DOHH2 (cell line): ENCODE data around the gene CCM2.
"Not testable (repeated sequence)": the region's sequence is repeated elsewhere in the genome, so short reads cannot be mapped to it uniquely, and the experiment has no call there.

ENCODE experiments used
- H3F3A ChIP-seq: fragments of 200-600 bp; sonication (generic), shearing (Covaris generic); 2 replicates; pipeline ENCODE4 v1.6.0; 2016; ENCODE audit warnings: antibody characterized with exemption, mild to moderate bottlenecking; ENCODE audit not compliant: control insufficient read depth, insufficient read depth
- H3K27ac ChIP-seq: fragments of 200-600 bp; sonication (generic); 2 replicates; pipeline ENCODE4 v1.5.1; 2014; ENCODE audit warnings: low read depth, mild to moderate bottlenecking, low read length, moderate library complexity
- H3K27me3 ChIP-seq: fragments of 200-600 bp; sonication (generic); 2 replicates; pipeline ENCODE4 v1.6.1; 2014; ENCODE audit warnings: mild to moderate bottlenecking, low read length, mixed read lengths; ENCODE audit not compliant: control insufficient read depth
- H3K36me3 ChIP-seq: fragments of 200-600 bp; sonication (generic); 2 replicates; pipeline ENCODE4 v1.6.1; 2014; ENCODE audit warnings: mild to moderate bottlenecking, low read length, moderate library complexity, mixed read lengths; ENCODE audit not compliant: control insufficient read depth
- H3K4me1 ChIP-seq: fragments of 200-600 bp; sonication (generic); 2 replicates; pipeline ENCODE4 v1.6.1; 2014; ENCODE audit warnings: mild to moderate bottlenecking, low read length, mixed read lengths; ENCODE audit not compliant: control insufficient read depth
- H3K4me2 ChIP-seq: fragments of 200-600 bp; sonication (generic); 2 replicates; pipeline ENCODE4 v1.6.0; 2014; ENCODE audit warnings: mild to moderate bottlenecking, low read length, moderate library complexity
- H3K4me3 ChIP-seq: fragments of 200-600 bp; sonication (generic); 2 replicates; pipeline ENCODE4 v1.5.1; 2014; ENCODE audit warnings: mild to moderate bottlenecking, low read length, mixed read lengths
- H3K79me2 ChIP-seq: fragments of 200-600 bp; sonication (generic); 2 replicates; pipeline ENCODE4 v1.6.1; 2014; ENCODE audit warnings: mild to moderate bottlenecking, low read length, mixed read lengths; ENCODE audit not compliant: control insufficient read depth
- H3K9me2 ChIP-seq: fragments of 200-600 bp; sonication (generic); replicated peaks from 2 replicates; pipeline ENCODE4 v1.6.1; 2014; ENCODE audit warnings: mild to moderate bottlenecking, low read length, mixed read lengths; ENCODE audit not compliant: control insufficient read depth
- H3K9me3 ChIP-seq: fragments of 200-600 bp; sonication (generic); 2 replicates; pipeline ENCODE4 v1.6.1; 2014; ENCODE audit warnings: antibody characterized with exemption, low read length, mixed read lengths; ENCODE audit not compliant: control insufficient read depth, insufficient read depth
- H4K20me1 ChIP-seq: fragments of 200-600 bp; sonication (generic); 2 replicates; pipeline ENCODE4 v1.6.0; 2014; ENCODE audit warnings: low read depth, mild to moderate bottlenecking, antibody characterized with exemption, low read length, moderate library complexity; ENCODE audit not compliant: control insufficient read depth, insufficient read depth
- EZH2phosphoT487 ChIP-seq: fragments of 200-600 bp; sonication (generic); IDR thresholded peaks from 2 replicates; pipeline ENCODE4 v1.6.1; 2017; ENCODE audit warnings: borderline replicate concordance, mild to moderate bottlenecking, antibody characterized with exemption, low read length, moderate library complexity, mixed read lengths
- TF ChIP-seq, protein P1 (sequence below): fragments of 200-600 bp; sonication (generic); IDR thresholded peaks from one replicate; pipeline ENCODE4 v1.5.1; 2014; ENCODE audit warnings: antibody characterized with exemption, mild to moderate bottlenecking, low read depth, low read length; ENCODE audit not compliant: poor library complexity, severe bottlenecking

Gene CCM2

GRCh38 chr7:45021604-45022296 is 21.7 kb downstream of the CCM2 start:
- Histone ChIP-seq H3K4me3 (peak overlapping the region; percentile 37), H3K4me2 (peak overlapping the region; percentile 61), H3K9me3 (peaks cover 4% of the 10 kb centered on the region; the same call in 1 of the 2 replicates), H3F3A (peaks cover 55% of the 10 kb centered on the region), H4K20me1 (peaks cover 18% of the 10 kb centered on the region), H3K36me3 (peaks cover 63% of the 10 kb centered on the region), H3K4me1 (peaks cover 91% of the 10 kb centered on the region), H3K9me2 (no peaks in the 10 kb centered on the region), H3K27me3 (no peaks in the 10 kb centered on the region), H3K27ac (peak overlapping the region; percentile 76), H3K79me2 (peaks cover 97% of the 10 kb centered on the region)
- no peak for TF ChIP-seq EZH2phosphoT487
- TF ChIP-seq, protein P1, sequence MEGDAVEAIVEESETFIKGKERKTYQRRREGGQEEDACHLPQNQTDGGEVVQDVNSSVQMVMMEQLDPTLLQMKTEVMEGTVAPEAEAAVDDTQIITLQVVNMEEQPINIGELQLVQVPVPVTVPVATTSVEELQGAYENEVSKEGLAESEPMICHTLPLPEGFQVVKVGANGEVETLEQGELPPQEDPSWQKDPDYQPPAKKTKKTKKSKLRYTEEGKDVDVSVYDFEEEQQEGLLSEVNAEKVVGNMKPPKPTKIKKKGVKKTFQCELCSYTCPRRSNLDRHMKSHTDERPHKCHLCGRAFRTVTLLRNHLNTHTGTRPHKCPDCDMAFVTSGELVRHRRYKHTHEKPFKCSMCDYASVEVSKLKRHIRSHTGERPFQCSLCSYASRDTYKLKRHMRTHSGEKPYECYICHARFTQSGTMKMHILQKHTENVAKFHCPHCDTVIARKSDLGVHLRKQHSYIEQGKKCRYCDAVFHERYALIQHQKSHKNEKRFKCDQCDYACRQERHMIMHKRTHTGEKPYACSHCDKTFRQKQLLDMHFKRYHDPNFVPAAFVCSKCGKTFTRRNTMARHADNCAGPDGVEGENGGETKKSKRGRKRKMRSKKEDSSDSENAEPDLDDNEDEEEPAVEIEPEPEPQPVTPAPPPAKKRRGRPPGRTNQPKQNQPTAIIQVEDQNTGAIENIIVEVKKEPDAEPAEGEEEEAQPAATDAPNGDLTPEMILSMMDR: no peak

DNA sequence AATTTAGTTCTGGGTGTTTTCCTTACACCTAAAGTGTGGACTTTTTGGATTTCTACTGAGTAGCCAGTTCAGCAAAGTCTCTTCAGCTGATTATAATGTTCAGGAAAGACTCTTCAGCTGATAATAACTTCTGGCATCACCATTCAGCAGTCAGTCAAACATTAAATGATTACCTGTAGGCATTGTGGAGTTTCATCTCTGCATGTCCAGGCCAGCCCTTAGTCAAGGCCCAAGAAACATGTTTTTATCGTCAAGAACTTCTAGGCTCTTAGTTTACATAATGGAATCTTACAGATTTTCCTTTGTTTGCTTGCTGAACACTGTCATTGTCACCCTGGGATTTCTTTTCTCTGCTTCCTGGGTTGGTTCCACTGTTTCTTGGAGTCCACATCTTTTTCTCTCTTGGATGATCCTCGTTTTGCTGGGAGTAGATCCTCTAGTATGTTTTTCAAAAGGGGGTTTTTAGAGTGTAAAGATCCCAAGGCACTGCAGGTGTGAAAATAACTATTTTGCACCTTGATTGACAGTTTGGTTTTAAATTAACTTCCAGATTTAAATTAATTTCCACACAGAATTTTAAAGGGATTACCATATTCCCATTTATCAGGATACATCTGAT is 24.2 kb downstream of the CCM2 start:
- Histone ChIP-seq H3K9me2 (no peaks in the 10 kb centered on the region), H3K9me3 (peaks cover 4% of the 10 kb centered on the region; the same call in 1 of the 2 replicates), H3K79me2 (peaks cover 99% of the 10 kb centered on the region), H3K4me1 (peaks cover 98% of the 10 kb centered on the region), H3F3A (peaks cover 55% of the 10 kb centered on the region), H3K36me3 (peaks cover 71% of the 10 kb centered on the region), H3K27ac (peak overlapping the region; percentile 92), H3K27me3 (no peaks in the 10 kb centered on the region), H3K4me2 (0 out of 2 replicates have a peak overlapping the region, but pooled peaks have one; percentile 4), H3K4me3 (no peak overlapping the region), H4K20me1 (peaks cover 18% of the 10 kb centered on the region)
- no peak for TF ChIP-seq EZH2phosphoT487
- TF ChIP-seq, protein P1: no peak

GRCh38 chr7:45025473-45025872 is 25.5 kb downstream of the CCM2 start:
- Histone ChIP-seq H3K4me3 (peak overlapping the region; percentile 51), H3F3A (peaks cover 48% of the 10 kb centered on the region), H3K4me1 (peaks cover 98% of the 10 kb centered on the region), H3K36me3 (peaks cover 74% of the 10 kb centered on the region), H3K27ac (peak overlapping the region; percentile 92), H3K4me2 (peak overlapping the region; percentile 89), H4K20me1 (peaks cover 30% of the 10 kb centered on the region), H3K79me2 (peaks cover 99% of the 10 kb centered on the region)
- H3K27me3 ChIP-seq, H3K9me2 ChIP-seq, H3K9me3 ChIP-seq: not testable (repeated sequence)

GRCh38 chr7:45026013-45026412 is 26.0 kb downstream of the CCM2 start:
- Histone ChIP-seq H4K20me1 (peaks cover 30% of the 10 kb centered on the region; the same call in 1 of the 2 replicates), H3F3A (peaks cover 42% of the 10 kb centered on the region), H3K9me2 (no peaks in the 10 kb centered on the region), H3K27me3 (no peaks in the 10 kb centered on the region), H3K27ac (peak overlapping the region; percentile 92), H3K9me3 (peaks cover 4% of the 10 kb centered on the region; the same call in 1 of the 2 replicates), H3K4me3 (peak overlapping the region; percentile 51), H3K79me2 (peaks cover 99% of the 10 kb centered on the region), H3K36me3 (peaks cover 71% of the 10 kb centered on the region), H3K4me2 (peak overlapping the region; percentile 89), H3K4me1 (peaks cover 96% of the 10 kb centered on the region)
- TF ChIP-seq, protein P1: no peak
- TF ChIP-seq EZH2phosphoT487: no peak
